SK-N-MC (cell line): Measurements from ENCODE around the gene TBCB.
"Not testable (repeated sequence)": the region's sequence is repeated elsewhere in the genome, so short reads cannot be mapped to it uniquely, and the experiment has no call there.

ENCODE experiments used
- FOXP2 ChIP-seq: optimal IDR thresholded peaks from 2 replicates; pipeline ENCODE3; 2011; ENCODE audit warnings: mild to moderate bottlenecking, moderate library complexity; ENCODE audit not compliant: insufficient read depth; ENCODE audit errors: extremely low read length, control extremely low read depth
- POLR2AphosphoS5 ChIP-seq: IDR thresholded peaks from 2 replicates; pipeline ENCODE4 v1.6.1; 2012; ENCODE audit warnings: mild to moderate bottlenecking, low read depth, low read length, borderline replicate concordance

GRCh38 chr19:36068810-36069499 lies 46.3 kb upstream of the TBCB start:
- not testable (repeated sequence) for TF ChIP-seq POLR2AphosphoS5, FOXP2
